CD14-positive monocyte (primary cell): ENCODE measurements around the gene HGFAC. TPM values are rescaled to one million over a fixed set of nuclear protein-coding genes. Genes with fewer than 3 reads are reported as not detected.
A peak's percentile ranks its signal among the peaks of the same experiment; 100 is the strongest.

Experiments
- DNase-seq, 3 donors: peaks; one replicate each; pipeline ENCODE4 v3.0.0-alpha.2; 2011 to 2022
- H2AFZ ChIP-seq: 2 replicates; pipeline ENCODE4 v1.6.0; 2012; ENCODE audit warnings: mild to moderate bottlenecking, low read depth, low read length, inconsistent platforms; ENCODE audit not compliant: insufficient read depth, poor library complexity, severe bottlenecking
- H3K27ac ChIP-seq, 2 donors: 1 replicate in 1 of 2; 2 replicates in 1 of 2; pipeline ENCODE4 v1.5.1; 2012 to 2013; ENCODE audit warnings: low read length in 2 of 2, control low read depth in 1 of 2, inconsistent platforms in 1 of 2, low read depth in 1 of 2, mild to moderate bottlenecking in 1 of 2
- H3K27me3 ChIP-seq, 2 donors: one replicate each; pipeline versions ENCODE4 v1.6.0 to v1.6.1; 2011 to 2013; ENCODE audit warnings: low read length in 2 of 2; ENCODE audit not compliant: control insufficient read depth in 2 of 2, insufficient read depth in 2 of 2
- H3K36me3 ChIP-seq, 2 donors: replicated peaks in 1 of 2; 1 replicate in 1 of 2; 2 replicates in 1 of 2; pipeline versions ENCODE4 v1.5.1 to v1.6.1; 2012 to 2013; ENCODE audit warnings: low read length in 2 of 2, control low read depth in 1 of 2, inconsistent platforms in 1 of 2, mild to moderate bottlenecking in 1 of 2; ENCODE audit not compliant: insufficient read depth in 2 of 2, control insufficient read depth in 1 of 2
- H3K4me1 ChIP-seq, 2 donors: 1 replicate in 1 of 2; 2 replicates in 1 of 2; pipeline versions ENCODE4 v1.5.1 to v1.6.1; 2012 to 2013; ENCODE audit warnings: low read length in 2 of 2, control low read depth in 1 of 2, inconsistent platforms in 1 of 2, mild to moderate bottlenecking in 1 of 2, moderate library complexity in 1 of 2; ENCODE audit not compliant: insufficient read depth in 2 of 2, control insufficient read depth in 1 of 2
- H3K4me2 ChIP-seq: replicated peaks from 2 replicates; pipeline ENCODE3; 2012; ENCODE audit warnings: low read length, moderate library complexity, mild to moderate bottlenecking; ENCODE audit not compliant: poor library complexity, severe bottlenecking; ENCODE audit errors: extremely low read depth
- H3K4me3 ChIP-seq, 3 experiments: fragments of 200-600 bp in 1 of 3; sonication (generic) in 1 of 3; replicated peaks in 1 of 3; 1 replicate in 2 of 3; 2 replicates in 1 of 3; pipeline ENCODE4 v1.5.1; 2011 to 2013; ENCODE audit warnings: low read length in 3 of 3, mild to moderate bottlenecking in 3 of 3, control low read depth in 2 of 3, low read depth in 2 of 3, inconsistent platforms in 1 of 3, moderate library complexity in 1 of 3
- H3K79me2 ChIP-seq: 2 replicates; pipeline ENCODE4 v1.6.0; 2012; ENCODE audit warnings: mild to moderate bottlenecking, control low read depth, inconsistent platforms, low read length, moderate library complexity; ENCODE audit not compliant: insufficient read depth
- H3K9ac ChIP-seq: 2 replicates; pipeline ENCODE4 v1.6.0; 2017; ENCODE audit warnings: low read length, mild to moderate bottlenecking; ENCODE audit not compliant: insufficient read depth, poor library complexity, severe bottlenecking
- H3K9me3 ChIP-seq, 2 donors: replicated peaks in 1 of 2; 1 replicate in 1 of 2; 2 replicates in 1 of 2; pipeline versions ENCODE4 v1.5.1 to v1.6.1; 2012 to 2013; ENCODE audit warnings: low read length in 2 of 2, control low read depth in 1 of 2; ENCODE audit not compliant: control insufficient read depth in 1 of 2, insufficient read depth in 1 of 2
- H4K20me1 ChIP-seq: 2 replicates; pipeline ENCODE4 v1.6.0; 2012; ENCODE audit warnings: mild to moderate bottlenecking, low read length, control low read depth, moderate library complexity; ENCODE audit not compliant: insufficient read depth
- H3K27ac Mint-ChIP-seq, 7 donors: one replicate each; pipeline ENCODE4 v1.8.0; 2020; ENCODE audit warnings: mild to moderate bottlenecking in 7 of 7, mixed read lengths in 7 of 7, moderate library complexity in 6 of 7, inconsistent platforms in 2 of 7
- H3K27me3 Mint-ChIP-seq, 3 donors: one replicate each; pipeline ENCODE4 v1.8.0; 2021 to 2022; ENCODE audit warnings: low read depth in 3 of 3, mild to moderate bottlenecking in 3 of 3, mixed read lengths in 3 of 3, moderate library complexity in 3 of 3, inconsistent platforms in 1 of 3
- H3K36me3 Mint-ChIP-seq, 2 donors: one replicate each; pipeline ENCODE4 v1.8.0; 2020; ENCODE audit warnings: mixed read lengths in 2 of 2, inconsistent platforms in 1 of 2, mild to moderate bottlenecking in 1 of 2
- H3K4me1 Mint-ChIP-seq: one replicate; pipeline ENCODE4 v1.8.0; 2020; ENCODE audit warnings: mild to moderate bottlenecking, mixed read lengths
- H3K4me3 Mint-ChIP-seq, 2 donors: one replicate each; pipeline ENCODE4 v1.8.0; 2020; ENCODE audit warnings: mild to moderate bottlenecking in 2 of 2, mixed read lengths in 2 of 2, moderate library complexity in 1 of 2
- H3K9me3 Mint-ChIP-seq, 7 donors: one replicate each; pipeline ENCODE4 v1.8.0; 2020 to 2022; ENCODE audit warnings: mixed read lengths in 7 of 7, mild to moderate bottlenecking in 6 of 7, moderate library complexity in 6 of 7, inconsistent platforms in 2 of 7
- CTCF ChIP-seq: fragments of 200-600 bp; IDR thresholded peaks from one replicate; pipeline ENCODE4 v1.8.0; 2022; ENCODE audit warnings: antibody characterized with exemption, mild to moderate bottlenecking
- WGBS: methylation state at CpG from one replicate; pipeline ENCODE4 v1.1.5; 2013; ENCODE audit warnings: missing lambda C conversion rate; ENCODE audit not compliant: insufficient coverage; 5-methylcytosine and 5-hydroxymethylcytosine counted together
- intact Hi-C, 2 donors: fragments of 100-400 bp; cut with micrococcal nuclease; formaldehyde crosslinking; loops; one replicate each; pipeline versions ENCODE4 v1.15.0 to v1.15.1; 2023
- polyA plus RNA-seq, 3 donors: library from polyadenylated mRNA; depleted of rRNA in 1 of 3; unstranded in 2 of 3; stranded (reverse) in 1 of 3; fragments of 300-500 nt in 2 of 3; fragments of >200 nt in 1 of 3; fragmentation: Illumina TruSeq in 2 of 3; gene quantifications; 1 replicate in 2 of 3; 2 replicates in 1 of 3; pipeline ENCODE4 v1.2.3, GENCODE V29; 2012 to 2021

HGFAC gene
- polyA plus RNA-seq, 3 donors, result 0.17 TPM; not detected in 2

GRCh38 chr4:3472411-3473141, 30.8 kb downstream of the HGFAC start:
- H3K9ac ChIP-seq, result no peak overlapping the region
- Mint-ChIP-seq H3K4me1 (no peaks in the 10 kb centered on the region), H3K27me3 (peaks cover 0 to 12% (median 7%) of the 10 kb centered on the region in 3 donors), H3K36me3 (no peaks in the 10 kb centered on the region), H3K4me3 (no peak overlapping the region), H3K27ac (peak overlapping the region in 1 of 7 donors; percentile 40), H3K9me3 (peaks cover 0 to 2% (median 0%) of the 10 kb centered on the region in 7 donors)
- intact Hi-C loops, result no loop called here
- H3K4me1 ChIP-seq, result no peaks in the 10 kb centered on the region
- TF ChIP-seq CTCF, result no peak
- H4K20me1 ChIP-seq, result no peaks in the 10 kb centered on the region
- H3K4me3 ChIP-seq, result no peak overlapping the region
- H3K36me3 ChIP-seq, result no peaks in the 10 kb centered on the region
- peaks cover 6 to 10% of the 10 kb centered on the region in 2 donors for H3K9me3 ChIP-seq
- no peaks in the 10 kb centered on the region for H3K27me3 ChIP-seq
- DNase-seq, result no peak
- H3K79me2 ChIP-seq, result no peaks in the 10 kb centered on the region
- WGBS, result 97% methylated on average over 16 of the region's 27 CpGs
- H3K4me2 ChIP-seq, result no peak overlapping the region
- H2AFZ ChIP-seq, result no peak overlapping the region
- no peak overlapping the region for H3K27ac ChIP-seq

GRCh38 chr4:3473181-3473950, 31.6 kb downstream of the HGFAC start:
- H3K9ac ChIP-seq, result no peak overlapping the region
- Mint-ChIP-seq H3K4me1 (no peaks in the 10 kb centered on the region), H3K9me3 (peaks cover 0 to 2% (median 0%) of the 10 kb centered on the region in 7 donors), H3K36me3 (no peaks in the 10 kb centered on the region), H3K4me3 (no peak overlapping the region), H3K27ac (no peak overlapping the region), H3K27me3 (peaks cover 0 to 14% (median 7%) of the 10 kb centered on the region in 3 donors)
- TF ChIP-seq CTCF, result no peak
- no peak overlapping the region for H3K4me2 ChIP-seq
- no peaks in the 10 kb centered on the region for H3K27me3 ChIP-seq
- no peak overlapping the region for H3K27ac ChIP-seq
- no peak overlapping the region for H3K4me3 ChIP-seq
- no peaks in the 10 kb centered on the region for H3K4me1 ChIP-seq
- no peak overlapping the region for H2AFZ ChIP-seq
- peaks cover 4 to 6% of the 10 kb centered on the region in 2 donors for H3K9me3 ChIP-seq
- no peaks in the 10 kb centered on the region for H3K79me2 ChIP-seq
- no peaks in the 10 kb centered on the region for H4K20me1 ChIP-seq
- H3K36me3 ChIP-seq, result no peaks in the 10 kb centered on the region
- no peak for DNase-seq
- 92% methylated on average over 39 of the region's 41 CpGs for WGBS
- intact Hi-C loops, result no loop called here
